KBM-7 (cell line): ENCODE measurements around the gene UGT1A1.

Experiments used
- DNase-seq: peaks from one replicate; pipeline ENCODE4 v3.0.0-alpha.2; 2015
- in situ Hi-C: fragments of 300-500 bp; cut with MboI; formaldehyde crosslinking; loops from 2 replicates; pipeline ENCODE4 v1.14.3; 2020; ENCODE audit warnings: low sequenced_read_pairs, low pct_unique_long_range_greater_than_20kb, mixed read lengths

The UGT1A1 gene

DNA sequence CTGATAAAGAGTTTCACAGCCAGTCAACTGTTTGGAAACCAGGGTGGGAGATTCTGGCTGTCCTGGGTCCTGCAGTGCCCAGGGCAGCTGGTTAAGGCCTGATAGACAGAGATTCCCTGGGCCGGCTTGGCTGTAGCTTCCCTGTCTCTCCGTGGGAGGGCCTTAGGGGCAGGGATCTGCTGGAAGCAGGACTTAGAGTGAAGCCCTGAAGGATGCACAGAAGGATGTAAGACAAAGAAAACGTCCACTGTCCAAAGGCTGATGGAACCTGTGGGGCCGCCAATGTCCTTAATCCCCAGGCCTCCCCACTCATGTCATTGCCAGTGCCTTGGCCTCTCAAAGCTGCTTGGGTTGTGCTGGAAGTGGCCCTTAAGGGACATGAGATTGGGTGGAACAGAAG is 51.0 kb downstream of the UGT1A1 start:
- in situ Hi-C loops = no loop called here
- no peak for DNase-seq

DNA sequence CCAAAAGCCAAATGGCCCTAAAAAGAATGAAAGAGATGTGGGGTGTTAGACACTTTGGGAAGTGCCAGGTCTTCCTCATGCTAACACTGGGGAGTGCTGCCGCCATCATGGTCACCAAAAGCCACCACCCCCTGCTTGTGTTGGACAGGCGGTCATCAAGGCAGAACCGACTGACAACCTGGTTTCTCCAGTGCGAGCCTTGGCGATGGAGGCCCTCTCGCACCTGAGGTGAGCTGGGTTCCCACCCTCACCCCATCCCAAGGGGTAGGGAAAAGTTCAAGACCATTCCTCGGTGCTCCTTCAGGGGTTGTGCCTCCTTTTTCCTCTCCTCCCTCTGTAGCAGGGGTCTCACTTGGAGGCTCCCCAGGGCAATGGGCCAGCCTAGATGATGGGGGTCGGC is 51.7 kb downstream of the UGT1A1 start:
- no peak for DNase-seq
- in situ Hi-C loops = no loop called here

DNA sequence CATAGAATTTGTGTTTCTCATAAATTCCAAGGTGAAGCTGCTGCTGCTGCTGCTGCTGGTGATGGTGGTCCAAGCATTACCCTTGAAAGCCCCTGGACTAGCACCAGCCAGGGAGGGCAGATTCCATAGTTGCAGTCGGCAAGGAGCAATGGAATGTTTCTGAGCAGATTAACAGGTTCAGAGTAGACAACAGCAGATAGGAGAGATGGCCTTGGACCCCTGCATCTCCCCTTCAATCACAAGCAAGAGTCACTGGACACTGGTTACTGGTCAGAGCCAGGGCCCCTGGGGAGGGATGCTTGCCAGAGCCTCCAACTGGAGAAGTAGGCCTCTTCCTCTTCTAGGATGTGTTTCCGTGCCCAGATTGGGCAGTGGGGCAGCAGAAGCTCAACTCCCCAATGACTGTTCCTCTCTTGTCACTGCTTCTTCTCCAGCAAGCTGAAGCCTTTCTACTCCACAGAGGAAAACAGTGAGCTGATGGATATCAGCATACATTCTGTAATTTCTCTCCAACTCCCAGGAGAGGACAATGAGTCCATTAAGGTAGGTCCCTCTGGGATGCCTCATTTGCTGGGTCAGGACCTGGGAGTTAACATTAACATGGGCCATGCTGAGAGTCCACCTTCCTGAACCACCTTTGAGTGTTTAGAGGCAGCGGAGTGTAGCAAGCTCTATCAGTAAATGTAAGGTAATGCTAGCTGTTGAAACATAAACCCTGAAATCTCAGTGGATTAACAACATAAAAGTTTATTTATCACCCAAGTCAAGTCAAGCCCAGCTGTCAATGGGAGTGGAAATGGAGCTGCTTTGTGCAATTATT is 53.4 kb downstream of the UGT1A1 start:
- in situ Hi-C loops = no loop called here
- DNase-seq = no peak

DNA sequence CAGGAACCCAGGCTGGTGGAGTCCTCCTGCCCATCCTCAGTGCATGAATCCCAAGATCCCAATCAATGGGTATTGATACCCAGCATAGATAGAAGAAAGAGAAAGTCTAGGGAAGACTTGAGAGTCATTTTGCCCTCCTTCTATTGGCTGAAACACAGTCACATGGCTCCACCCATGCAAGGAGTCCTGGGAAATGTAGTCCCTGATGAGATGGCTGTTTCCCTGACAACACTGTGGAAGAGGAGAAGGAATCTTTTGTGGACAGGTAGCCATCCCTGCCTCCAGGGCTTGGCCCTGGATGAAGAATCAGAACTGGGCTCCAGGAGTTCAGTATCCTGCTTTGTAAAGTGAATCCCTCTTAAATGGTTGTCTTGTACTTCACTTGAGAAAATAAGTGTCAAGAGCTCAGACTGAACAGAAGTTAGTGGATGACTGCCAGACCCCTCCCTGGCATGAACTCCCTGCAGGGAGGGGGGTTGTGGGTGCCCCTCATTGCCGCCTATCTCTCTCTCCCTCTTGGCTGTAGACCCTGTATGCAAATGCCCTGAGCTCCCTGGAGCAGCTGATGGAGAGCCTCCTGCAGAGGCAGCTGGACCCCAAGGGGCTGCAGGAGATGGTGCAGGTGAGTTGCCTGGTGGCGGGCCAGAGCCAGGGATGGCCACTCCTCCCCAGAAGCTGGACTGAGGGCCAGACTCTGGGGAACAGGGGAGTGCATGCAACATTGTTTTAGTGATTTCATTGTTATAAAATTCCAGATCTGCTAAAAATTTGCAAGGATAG is 54.2 kb downstream of the UGT1A1 start:
- DNase-seq = no peak
- in situ Hi-C loops = no loop called here

DNA sequence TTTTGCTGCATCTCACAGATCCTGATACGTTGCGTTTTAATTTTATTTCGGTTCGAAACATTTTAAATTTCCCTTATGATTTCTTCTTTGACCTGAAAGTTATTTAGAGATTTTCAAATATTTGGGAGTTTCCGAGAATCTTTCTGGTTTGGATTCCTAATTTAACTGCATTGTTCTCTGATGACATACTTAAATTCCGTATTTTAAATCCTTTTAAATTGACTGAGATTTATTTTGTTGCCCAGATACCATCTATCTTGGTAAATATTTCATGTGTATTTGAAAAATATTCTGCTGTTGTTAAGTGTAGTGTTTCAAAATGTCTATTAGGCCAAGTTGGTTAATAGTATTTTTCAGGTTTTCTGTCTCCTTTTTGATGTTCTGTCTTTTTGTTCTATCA is 55.8 kb downstream of the UGT1A1 start:
- DNase-seq = no peak
- in situ Hi-C loops = no loop called here

DNA sequence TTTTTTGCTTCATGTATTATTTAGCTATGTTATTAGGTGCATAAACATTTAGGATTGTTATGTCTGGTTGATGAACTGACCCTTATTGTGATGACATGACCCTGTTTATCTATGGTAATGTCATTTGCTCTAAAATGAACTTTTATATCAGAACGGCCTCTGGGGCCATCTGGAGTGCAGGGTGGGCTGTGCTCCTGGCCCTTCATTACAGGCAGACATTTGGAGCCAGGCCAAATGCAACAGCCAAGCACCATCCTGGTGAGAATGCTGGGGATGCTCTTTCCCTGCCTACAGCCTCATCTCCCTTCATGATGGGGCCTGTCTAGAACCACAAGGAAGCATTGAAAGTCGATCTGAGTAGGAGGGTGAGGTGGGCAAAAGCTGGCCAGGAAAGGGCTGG is 56.3 kb downstream of the UGT1A1 start:
- in situ Hi-C loops = no loop called here
- DNase-seq = no peak

DNA sequence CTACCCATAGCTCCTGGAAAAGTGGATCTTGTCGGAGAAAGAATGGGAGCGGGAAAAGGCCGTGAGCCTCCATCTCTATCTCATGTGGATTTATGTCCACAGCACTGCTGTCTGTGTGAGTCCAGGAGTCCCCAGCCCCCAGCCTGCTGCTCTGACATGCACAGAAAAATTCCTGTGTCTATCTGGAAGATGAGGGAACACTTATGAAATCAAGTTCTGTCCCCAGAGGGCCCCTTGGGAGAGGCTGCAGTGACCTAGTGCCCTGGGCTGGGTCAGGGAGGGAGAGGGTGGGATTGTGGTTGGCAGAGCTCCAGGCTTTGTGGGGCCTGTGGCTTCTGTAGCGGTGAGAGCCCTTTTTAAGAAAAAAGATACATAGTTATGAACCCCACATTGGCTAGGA is 56.7 kb downstream of the UGT1A1 start:
- in situ Hi-C loops = no loop called here
- DNase-seq = no peak

DNA sequence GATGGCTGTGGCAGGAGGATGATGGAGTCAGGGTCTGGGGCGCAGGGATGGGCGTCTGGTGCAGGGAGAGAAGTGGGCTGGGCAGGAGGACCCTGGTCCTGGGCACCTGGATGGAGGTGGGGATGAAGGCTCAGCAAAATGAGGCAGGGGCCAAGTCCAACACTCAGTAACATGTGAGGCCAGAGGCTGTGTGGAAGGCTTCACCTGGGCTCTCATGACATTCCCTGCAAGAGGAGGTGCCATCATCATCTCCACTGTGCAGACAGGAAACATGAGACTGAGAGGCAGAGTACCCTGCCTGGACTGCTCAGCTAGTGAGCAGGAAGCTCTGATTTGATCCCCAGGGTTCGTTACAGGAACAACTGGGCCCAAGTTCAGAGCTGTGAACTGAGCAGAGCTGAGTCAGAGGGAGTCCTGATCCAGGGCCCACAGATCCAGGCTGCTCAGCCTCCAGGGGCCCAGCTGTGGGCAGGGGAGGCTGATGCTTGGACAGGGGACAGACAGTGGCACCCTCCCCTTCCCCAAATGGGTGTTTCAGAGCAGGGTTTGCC is 57.4 kb downstream of the UGT1A1 start:
- DNase-seq = no peak
- in situ Hi-C loops = no loop called here

DNA sequence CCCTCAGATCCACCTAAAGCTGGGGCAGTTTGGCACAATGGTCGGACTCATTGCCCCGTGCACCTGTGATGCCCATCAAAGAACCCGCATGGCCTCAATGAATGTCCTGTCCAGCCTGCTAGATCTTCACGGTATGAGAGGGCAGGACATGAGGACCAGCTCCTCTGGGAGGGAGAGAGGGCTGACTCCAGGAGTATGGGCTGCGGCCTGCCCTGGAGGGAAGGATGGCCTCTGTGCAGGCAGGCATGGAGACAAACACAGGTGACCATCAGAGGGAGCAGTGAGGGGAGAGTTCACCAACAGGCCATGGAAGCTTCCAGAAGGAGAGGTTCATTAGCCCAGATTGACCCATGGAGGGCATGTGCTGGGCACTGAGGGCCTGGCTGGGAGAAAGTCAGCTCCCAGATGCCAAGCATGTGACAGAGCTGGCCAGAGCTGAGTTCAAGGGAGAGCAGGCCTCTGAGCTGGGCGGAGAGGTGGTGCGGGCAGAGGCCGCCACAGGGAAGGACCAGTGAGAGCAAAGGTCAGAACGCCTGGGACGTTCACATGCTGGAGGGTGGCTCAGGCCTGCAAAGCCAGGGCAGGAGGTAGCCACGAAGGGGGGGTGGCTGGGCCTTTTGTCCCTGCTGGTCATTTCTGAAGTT is 58.0 kb downstream of the UGT1A1 start:
- no peak for DNase-seq
- in situ Hi-C loops = no loop called here

DNA sequence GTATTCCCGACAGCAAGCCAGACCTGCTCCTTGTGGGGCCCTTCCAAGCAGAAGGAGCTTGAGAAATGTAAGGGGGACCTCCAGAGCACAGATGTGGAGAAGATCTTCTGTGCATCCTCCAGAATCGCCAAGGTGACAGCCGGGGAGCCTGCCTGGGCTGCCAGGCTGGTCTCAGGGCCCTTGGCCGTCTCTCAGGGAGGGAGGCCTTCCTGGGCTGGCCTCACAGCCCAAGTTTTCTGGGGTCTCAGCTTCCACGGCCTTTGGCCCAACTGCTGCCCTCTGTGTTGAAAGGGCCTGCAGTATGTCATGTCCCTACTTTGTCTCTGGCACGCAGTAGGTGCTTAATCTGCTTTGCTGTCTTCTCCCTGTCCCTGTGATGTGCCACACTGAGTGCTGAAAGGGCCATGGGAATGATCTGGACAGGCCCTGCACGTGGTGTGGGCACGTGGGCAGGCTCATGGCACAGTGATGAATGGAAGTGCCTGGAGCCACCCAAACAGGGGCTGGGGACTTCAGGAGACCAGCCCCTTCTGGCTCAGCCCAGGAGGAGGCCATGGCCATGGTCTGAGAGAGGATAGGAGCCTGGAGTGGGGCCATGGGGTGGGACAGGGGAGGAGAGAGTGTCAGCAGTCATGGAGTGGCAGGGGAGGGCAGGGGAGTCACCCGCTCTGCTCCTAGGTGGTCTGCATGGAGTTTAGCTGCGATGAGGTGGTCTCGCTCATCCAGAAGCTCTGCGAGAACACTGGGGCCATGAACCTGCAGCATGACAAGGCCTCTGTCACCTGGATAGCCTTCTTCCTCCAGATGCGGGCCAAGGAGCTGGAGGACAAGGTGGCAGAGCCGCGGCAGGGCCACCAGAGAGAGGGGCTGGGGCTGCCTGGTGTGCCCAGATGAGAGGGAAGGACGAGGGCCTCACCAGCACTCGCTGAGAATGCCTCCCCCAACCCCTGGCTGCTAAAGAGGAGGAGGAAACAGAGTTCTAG is 58.9 kb downstream of the UGT1A1 start:
- DNase-seq = no peak
- in situ Hi-C loops = no loop called here

DNA sequence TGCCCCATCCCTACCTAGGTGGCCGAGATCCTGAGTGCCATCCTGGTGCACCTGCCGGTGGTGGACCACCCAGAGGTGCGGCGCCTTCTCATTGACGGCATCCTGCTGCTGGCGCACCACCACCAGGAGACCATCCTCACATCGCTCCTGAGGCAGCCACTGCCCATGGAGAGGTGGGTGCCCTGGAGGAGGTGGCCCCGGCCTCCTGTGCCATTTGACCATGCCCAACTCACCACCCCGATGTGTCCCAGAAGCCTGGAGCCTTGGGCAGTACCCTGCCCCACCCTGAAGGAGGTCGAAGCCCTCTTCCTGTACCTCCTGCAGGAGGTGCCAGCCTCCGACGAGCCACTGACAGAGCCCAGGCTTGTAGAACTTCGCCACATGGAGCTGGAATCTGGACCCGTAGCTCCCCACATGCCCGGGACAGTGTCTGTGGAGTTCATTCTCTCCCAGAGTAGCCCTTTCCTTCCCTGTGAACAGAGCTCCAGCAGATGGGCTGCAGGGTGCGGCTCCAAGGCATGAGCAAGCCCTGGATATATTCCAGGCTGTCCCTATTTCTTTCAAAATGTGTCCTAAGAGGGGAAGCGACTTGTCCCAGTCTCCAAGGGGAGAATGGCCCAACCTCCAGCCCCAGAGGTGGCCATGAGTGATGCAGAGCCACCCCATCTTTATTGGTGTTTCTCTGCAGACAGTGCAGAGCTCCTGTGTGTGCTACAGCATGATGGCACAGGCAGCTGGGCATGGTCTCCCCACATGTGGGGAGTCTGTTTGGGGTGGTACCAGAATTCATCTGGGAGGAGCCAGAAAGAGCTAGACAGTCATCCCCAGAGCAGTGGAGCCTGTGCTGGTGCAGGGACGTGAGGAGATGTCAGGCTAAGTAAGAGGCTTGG is 60.1 kb downstream of the UGT1A1 start:
- DNase-seq = no peak
- in situ Hi-C loops = no loop called here

DNA sequence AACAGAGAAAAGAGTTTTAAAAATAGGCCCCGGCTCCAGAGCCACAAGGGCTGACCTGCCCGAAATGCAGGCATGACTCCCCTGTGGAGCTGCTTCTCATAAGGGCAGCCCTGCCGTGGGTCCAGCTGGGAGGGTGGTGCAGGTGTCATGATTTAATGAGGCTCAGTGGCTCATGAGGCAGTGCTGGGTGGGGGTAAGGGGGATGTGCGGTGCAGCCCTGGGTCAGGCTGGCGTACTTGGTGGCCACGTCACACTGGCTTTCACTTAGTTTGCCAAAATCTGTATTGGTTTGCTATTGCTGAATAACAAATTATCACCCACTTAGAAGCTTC is 60.7 kb downstream of the UGT1A1 start:
- no peak for DNase-seq
- in situ Hi-C loops = no loop called here

DNA sequence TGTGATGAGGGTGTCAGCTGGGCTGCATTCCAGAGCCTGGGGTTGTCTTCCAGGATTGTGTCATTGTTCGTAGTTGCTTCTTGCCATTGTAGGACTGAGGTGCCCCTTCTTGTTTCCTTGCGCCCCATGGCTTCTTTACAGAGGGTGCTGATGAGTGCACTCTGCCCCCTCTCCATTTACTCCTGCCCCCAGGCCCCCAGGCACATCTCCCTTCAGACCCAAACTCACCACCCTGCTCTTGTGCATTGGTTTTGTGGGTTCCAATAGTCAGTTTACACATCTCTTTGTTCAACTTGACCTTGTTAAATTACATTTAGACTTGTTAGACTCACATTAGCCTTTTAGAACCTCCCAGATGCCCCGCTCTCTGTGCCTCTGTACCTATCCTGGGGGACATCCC is 61.1 kb downstream of the UGT1A1 start:
- no peak for DNase-seq
- in situ Hi-C loops = no loop called here

DNA sequence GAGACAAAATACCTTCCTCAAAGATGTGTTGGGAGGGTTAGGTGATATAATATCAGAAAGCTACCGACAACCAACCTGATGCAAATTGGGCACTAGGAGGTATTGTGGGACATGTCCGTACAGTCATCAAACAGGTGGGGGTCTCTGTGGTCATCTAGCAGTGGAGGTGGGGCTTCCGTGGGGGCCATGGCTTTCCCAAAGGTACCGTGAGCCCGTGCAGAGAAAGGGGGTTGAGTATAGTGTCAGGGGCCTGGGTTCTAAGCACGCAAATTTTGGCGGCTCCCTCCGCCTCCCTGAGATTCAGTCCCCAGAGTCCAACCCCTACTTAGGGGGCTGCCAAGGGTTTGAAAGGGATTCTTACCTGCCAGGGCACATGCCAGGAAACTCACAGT is 61.6 kb downstream of the UGT1A1 start:
- in situ Hi-C loops = no loop called here
- no peak for DNase-seq

DNA sequence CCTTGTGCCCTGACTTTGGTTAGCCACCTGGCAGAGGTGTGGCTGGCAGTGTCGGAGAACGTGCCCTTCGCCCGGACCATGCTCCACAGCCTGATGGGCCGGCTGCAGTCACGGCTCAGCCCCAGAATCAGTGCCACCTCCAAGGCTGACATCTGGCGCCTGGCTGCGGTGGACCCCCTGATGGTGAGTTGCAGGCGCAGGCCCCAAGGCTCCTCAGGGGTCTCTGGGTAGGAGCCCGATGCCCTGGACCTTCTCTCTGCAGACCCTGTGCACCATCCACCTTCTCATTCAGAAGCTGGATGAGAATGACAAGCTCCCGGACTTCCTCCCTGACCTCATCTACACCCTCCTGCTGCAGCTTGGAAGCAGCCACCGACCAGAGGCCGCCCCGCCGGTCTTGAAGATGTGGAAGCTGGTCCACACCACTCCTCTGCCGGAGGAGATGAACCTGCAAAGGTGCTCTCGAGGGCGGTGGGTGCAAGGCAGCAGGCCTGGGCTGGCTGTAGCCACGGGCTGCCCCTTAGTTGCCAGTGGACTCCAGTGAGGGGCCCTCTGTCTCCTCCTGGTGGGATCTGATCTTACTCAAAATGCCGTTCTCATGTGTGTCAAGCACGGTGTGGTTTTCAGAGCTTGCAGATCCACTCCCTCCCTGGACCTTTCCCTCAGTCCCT is 62.2 kb downstream of the UGT1A1 start:
- in situ Hi-C loops = no loop called here
- no peak for DNase-seq
